Gastroesophageal sphincter (tissue), 4 donors: ENCODE results near the gene POLR3A. TPM values are rescaled to one million over a fixed set of nuclear protein-coding genes. Genes with fewer than 3 reads are reported as not detected.

Experiments
- ATAC-seq: fragments of 150-250 bp; one replicate; pipeline ENCODE4 v1.9.1; 2016; ENCODE audit warnings: mild to moderate bottlenecking, moderate library complexity
- H3K27ac ChIP-seq, 4 donors: fragments of 200-600 bp; sonication (generic) in 3 of 4; 1 replicate in 3 of 4; 2 replicates in 1 of 4; pipeline ENCODE4 v1.5.1; 2016 to 2019
- H3K27me3 ChIP-seq: fragments of 200-600 bp; sonication (generic); one replicate; pipeline ENCODE4 v1.5.1; 2019
- H3K36me3 ChIP-seq, 2 donors: fragments of 200-600 bp; sonication (generic); one replicate each; pipeline ENCODE4 v1.5.1; 2019; ENCODE audit warnings: control low read depth in 1 of 2
- H3K4me1 ChIP-seq, 3 donors: fragments of 200-600 bp; sonication (generic); 1 replicate in 2 of 3; 2 replicates in 1 of 3; pipeline ENCODE4 v1.5.1; 2016 to 2019; ENCODE audit warnings: control low read depth in 2 of 3
- H3K4me3 ChIP-seq, 2 donors: fragments of 200-600 bp; sonication (generic); one replicate each; pipeline ENCODE4 v1.5.1; 2019; ENCODE audit warnings: mild to moderate bottlenecking in 1 of 2, moderate library complexity in 1 of 2
- H3K9me3 ChIP-seq, 3 donors: fragments of 200-600 bp; sonication (generic); one replicate each; pipeline ENCODE4 v1.5.1; 2017 to 2019; ENCODE audit warnings: control low read depth in 2 of 3
- CTCF ChIP-seq, 4 experiments: fragments of 200-600 bp in 2 of 4; fragments of 450-650 bp in 2 of 4; sonication (generic) in 1 of 4; IDR thresholded peaks; one replicate each; pipeline ENCODE4 v1.5.1; 2017 to 2019; ENCODE audit warnings: antibody characterized with exemption in 4 of 4, mild to moderate bottlenecking in 2 of 4, moderate library complexity in 2 of 4
- EP300 ChIP-seq: sonication (generic); formaldehyde crosslinking; IDR thresholded peaks from one replicate; pipeline ENCODE4 v1.6.1; 2017; ENCODE audit warnings: antibody characterized with exemption, mild to moderate bottlenecking
- POLR2A ChIP-seq, 2 donors: fragments of 450-650 bp; IDR thresholded peaks; one replicate each; pipeline ENCODE4 v1.6.1; 2017; ENCODE audit warnings: antibody characterized with exemption in 2 of 2, mild to moderate bottlenecking in 2 of 2, moderate library complexity in 1 of 2
- POLR2AphosphoS5 ChIP-seq: sonication (generic); formaldehyde crosslinking; IDR thresholded peaks from one replicate; pipeline ENCODE4 v1.6.1; 2017; ENCODE audit warnings: antibody characterized with exemption
- WGBS, 2 donors: methylation state at CpG; one replicate each; pipeline ENCODE4 v1.1.5; 2018; ENCODE audit warnings: low coverage in 1 of 2; 5-methylcytosine and 5-hydroxymethylcytosine counted together
- total RNA-seq, 4 donors: library from RNA; depleted of rRNA; stranded (reverse); fragments of >200 nt; gene quantifications; one replicate each; pipeline ENCODE4 v1.1.0, GENCODE V29; 2016

The POLR3A gene
- total RNA-seq, 4 donors from 2014 or later: 10.0 to 13.5 (median 12.0) TPM

- H3K36me3 ChIP-seq: peaks cover 0 to 100% of the 10 kb centered on the region in 2 donors
- H3K27me3 ChIP-seq: no peaks in the 10 kb centered on the region
- H3K9me3 ChIP-seq: no peaks in the 10 kb centered on the region
- H3K4me3 ChIP-seq: no peak overlapping the region
- H3K4me1 ChIP-seq: no peaks in the 10 kb centered on the region
- no peak for TF ChIP-seq CTCF (IDR thresholded peaks at IDR 0.05)
- no peak for TF ChIP-seq POLR2AphosphoS5
- TF ChIP-seq EP300: no peak
- TF ChIP-seq POLR2A (IDR thresholded peaks at IDR 0.05): no peak
- WGBS, 2 donors: 74 to 82% methylated on average over 3 to 4 of the region's 4 CpGs
- no peak for ATAC-seq
- no peak overlapping the region for H3K27ac ChIP-seq
Measured at GRCh38 chr10:77984986-77985385, 44.3 kb downstream of the POLR3A start.

- Histone ChIP-seq H3K4me3 (no peak overlapping the region), H3K36me3 (peaks cover 0 to 100% of the 10 kb centered on the region in 2 donors), H3K4me1 (no peaks in the 10 kb centered on the region), H3K27ac (no peak overlapping the region), H3K9me3 (no peaks in the 10 kb centered on the region), H3K27me3 (no peaks in the 10 kb centered on the region)
- ATAC-seq: no peak
- WGBS, 2 donors: 64 to 66% methylated on average over 11 to 16 of the region's 16 CpGs
- no peak for TF ChIP-seq POLR2A (IDR thresholded peaks at IDR 0.05)
- peak; percentile 29 for TF ChIP-seq POLR2AphosphoS5
Measured at GRCh38 chr10:77983384-77984341, 45.7 kb downstream of the POLR3A start.

GRCh38 chr10:77981281-77981680 is 48.0 kb downstream of the POLR3A start:
- peaks cover 0 to 100% of the 10 kb centered on the region in 2 donors for H3K36me3 ChIP-seq
- H3K4me3 ChIP-seq: no peak overlapping the region
- H3K9me3 ChIP-seq: no peaks in the 10 kb centered on the region
- WGBS, 2 donors: 94 to 95% methylated on average over 10 to 11 of the region's 13 CpGs
- no peaks in the 10 kb centered on the region for H3K4me1 ChIP-seq
- no peak for ATAC-seq
- no peak overlapping the region for H3K27ac ChIP-seq
- TF ChIP-seq CTCF (IDR thresholded peaks at IDR 0.05) (no peak), EP300 (no peak), POLR2AphosphoS5 (no peak), POLR2A (IDR thresholded peaks at IDR 0.05) (no peak)
- H3K27me3 ChIP-seq: no peaks in the 10 kb centered on the region

GRCh38 chr10:77979221-77979620 is 50.1 kb downstream of the POLR3A start:
- ATAC-seq: no peak
- 100% methylated on average over 1 to 4 of the region's 10 CpGs for WGBS, 2 donors
- Histone ChIP-seq H3K9me3 (no peaks in the 10 kb centered on the region), H3K27ac (no peak overlapping the region), H3K27me3 (no peaks in the 10 kb centered on the region), H3K36me3 (peaks cover 0 to 88% of the 10 kb centered on the region in 2 donors), H3K4me3 (no peak overlapping the region), H3K4me1 (peaks cover 0 to 13% (median 0%) of the 10 kb centered on the region in 3 donors)
- no peak for TF ChIP-seq POLR2A (IDR thresholded peaks at IDR 0.05)
- no peak for TF ChIP-seq POLR2AphosphoS5
- TF ChIP-seq CTCF (IDR thresholded peaks at IDR 0.05): no peak
- no peak for TF ChIP-seq EP300

- H3K4me3 ChIP-seq: no peak overlapping the region
- WGBS, 2 donors: 89 to 98% methylated on average over 3 to 4 of the region's 6 CpGs
- H3K27ac ChIP-seq: peak overlapping the region in 1 of 4 donors; percentile 30
- peaks cover 0 to 22% (median 0%) of the 10 kb centered on the region in 3 donors for H3K4me1 ChIP-seq
- TF ChIP-seq CTCF (IDR thresholded peaks at IDR 0.05) (no peak), EP300 (no peak), POLR2A (IDR thresholded peaks at IDR 0.05) (no peak), POLR2AphosphoS5 (no peak)
- no peaks in the 10 kb centered on the region for H3K9me3 ChIP-seq
- H3K36me3 ChIP-seq: peaks cover 0 to 79% of the 10 kb centered on the region in 2 donors
- H3K27me3 ChIP-seq: no peaks in the 10 kb centered on the region
- ATAC-seq: no peak
Measured at GRCh38 chr10:77978360-77978759, 51.0 kb downstream of the POLR3A start.
